NCI-H1048 (cell line): ENCODE data around the gene C5.

ENCODE experiments used
- DNase-seq: peaks from one replicate; lab custom pipeline; 2025; lab: John Stamatoyannopoulos, UW

The C5 gene

GRCh38 chr9:120941046-120941770, 108.9 kb downstream of the C5 start:
- DNase-seq = no peak

GRCh38 chr9:120940573-120940972, 109.5 kb downstream of the C5 start:
- no peak for DNase-seq

GRCh38 chr9:120938851-120939250, 111.2 kb downstream of the C5 start:
- no peak for DNase-seq

- no peak for DNase-seq
Observed at GRCh38 chr9:120937596-120937995, 112.5 kb downstream of the C5 start.

GRCh38 chr9:120937127-120937526, 112.9 kb downstream of the C5 start:
- no peak for DNase-seq

GRCh38 chr9:120936764-120937122, 113.3 kb downstream of the C5 start:
- no peak for DNase-seq

GRCh38 chr9:120936011-120936763, 113.9 kb downstream of the C5 start:
- DNase-seq = peak; percentile 53

- peak; percentile 10 for DNase-seq
Observed at GRCh38 chr9:120935383-120935857, 114.7 kb downstream of the C5 start.

- no peak for DNase-seq
Observed at GRCh38 chr9:120934281-120934680, 115.8 kb downstream of the C5 start.

GRCh38 chr9:120933310-120934055, 116.6 kb downstream of the C5 start:
- no peak for DNase-seq

GRCh38 chr9:120932086-120932823, 117.8 kb downstream of the C5 start:
- DNase-seq = no peak

GRCh38 chr9:120931231-120932085, 118.6 kb downstream of the C5 start:
- DNase-seq = no peak

- DNase-seq = no peak
Observed at GRCh38 chr9:120929229-120929791, 120.8 kb downstream of the C5 start.

GRCh38 chr9:120928483-120929228, 121.4 kb downstream of the C5 start:
- no peak for DNase-seq

GRCh38 chr9:120928015-120928482, 122.0 kb downstream of the C5 start:
- no peak for DNase-seq

- no peak for DNase-seq
Observed at GRCh38 chr9:120927269-120928014, 122.6 kb downstream of the C5 start.

- no peak for DNase-seq
Observed at GRCh38 chr9:120926397-120926928, 123.6 kb downstream of the C5 start, which contains the start of gene TRAF1. TSS of gene TRAF1 (minus strand) at chr9:120926796. CDS start at chr9:120926075, 721 bp downstream.

- no peak for DNase-seq
Observed at GRCh38 chr9:120925535-120926396, 124.3 kb downstream of the C5 start.
